Ovary (tissue), 9 donors: Measurements from ENCODE around the gene PCDH20. TPM values are rescaled to one million over a fixed set of nuclear protein-coding genes. Genes with fewer than 3 reads are reported as not detected.

ENCODE experiments used
- DNase-seq, 5 donors: peaks; one replicate each; pipeline ENCODE4 v3.0.0-alpha.2; 2019 to 2020
- H3K27ac ChIP-seq, 2 donors: fragments of 200-600 bp; one replicate each; pipeline versions ENCODE4 v1.5.1 to v1.8.0; 2019 to 2022
- H3K27me3 ChIP-seq: fragments of 200-600 bp; one replicate; pipeline ENCODE4 v1.8.0; 2022
- H3K36me3 ChIP-seq: fragments of 200-600 bp; sonication (generic); one replicate; pipeline ENCODE4 v1.5.1; 2019
- H3K4me1 ChIP-seq: one replicate; pipeline ENCODE4 v1.8.1; 2013; ENCODE audit warnings: mild to moderate bottlenecking, moderate library complexity; ENCODE audit not compliant: insufficient read depth
- H3K4me3 ChIP-seq: fragments of 200-600 bp; sonication (generic); one replicate; pipeline ENCODE4 v1.5.1; 2017
- H3K9me3 ChIP-seq, 2 donors: fragments of 200-600 bp in 1 of 2; sonication (generic) in 1 of 2; one replicate each; pipeline versions ENCODE4 v1.5.1 to v1.8.1; 2013 to 2019; ENCODE audit warnings: mild to moderate bottlenecking in 1 of 2, moderate library complexity in 1 of 2
- EP300 ChIP-seq: sonication (generic); formaldehyde crosslinking; IDR thresholded peaks from one replicate; pipeline ENCODE4 v1.6.1; 2017; ENCODE audit warnings: antibody characterized with exemption
- POLR2A ChIP-seq: fragments of 450-650 bp; IDR thresholded peaks from one replicate; pipeline ENCODE4 v1.6.1; 2017; ENCODE audit warnings: antibody characterized with exemption, mild to moderate bottlenecking, moderate library complexity
- WGBS, 3 donors: extraction: QIAGEN DNeasy Blood & Tissue Kit in 1 of 3; methylation state at CpG; one replicate each; pipeline versions ENCODE4 v1.1.5 to v1.1.7; 2013 to 2017; 5-methylcytosine and 5-hydroxymethylcytosine counted together
- intact Hi-C, 4 donors: fragments of 100-400 bp; cut with DNase I; formaldehyde crosslinking; loops; one replicate each; pipeline versions ENCODE4 v1.11.0 to v1.15.1; 2022 to 2023
- polyA plus RNA-seq, 2 donors: library from polyadenylated mRNA; stranded (reverse); fragments of 200-250 nt in 1 of 2; fragments of 350-450 nt in 1 of 2; fragmentation: Illumina TruSeq in 1 of 2; extraction: RNeasy Lipid Tissue Mini Kit (QIAGEN cat#74804) in 1 of 2; gene quantifications; one replicate each; pipeline ENCODE4 v1.2.3, GENCODE V29; 2013 to 2014
- total RNA-seq, 7 donors: library from RNA; depleted of rRNA in 2 of 7; stranded (reverse); fragments of >200 nt in 2 of 7; fragmentation: NEBNext Ultra II Directional in 3 of 7; extraction: Animal tissue kit (Norgen Biotek cat#: 25700) in 3 of 7; gene quantifications; one replicate each; pipeline versions ENCODE4 v1.1.0 to v1.2.4, GENCODE V29; 2016 to 2023
- TF ChIP-seq, protein P1 (sequence below), 3 donors: fragments of 450-650 bp in 2 of 3; fragments of 200-600 bp in 1 of 3; IDR thresholded peaks; one replicate each; pipeline versions ENCODE4 v1.5.1 to v1.8.0; 2016 to 2022; ENCODE audit warnings: antibody characterized with exemption in 3 of 3, mild to moderate bottlenecking in 1 of 3
- donor health status: DM: no; HTN: no; CAD: no; lungs with moderate emphysema.
- donor health status: DM: no; HTN: no; CAD: no.
- donor health status: Bipolar disorder and iron deficiency.
- donor health status: DM: yes; HTN: yes; CAD: no.
- donor health status: DM: no; HTN: no; CAD: no.
- donor health status: DM: yes; HTN: yes; CAD: no.

Gene PCDH20
- total and polyA plus RNA-seq, 9 donors, result under 0.01 to 3.3 (median 0.57) TPM; not detected in 2

DNA sequence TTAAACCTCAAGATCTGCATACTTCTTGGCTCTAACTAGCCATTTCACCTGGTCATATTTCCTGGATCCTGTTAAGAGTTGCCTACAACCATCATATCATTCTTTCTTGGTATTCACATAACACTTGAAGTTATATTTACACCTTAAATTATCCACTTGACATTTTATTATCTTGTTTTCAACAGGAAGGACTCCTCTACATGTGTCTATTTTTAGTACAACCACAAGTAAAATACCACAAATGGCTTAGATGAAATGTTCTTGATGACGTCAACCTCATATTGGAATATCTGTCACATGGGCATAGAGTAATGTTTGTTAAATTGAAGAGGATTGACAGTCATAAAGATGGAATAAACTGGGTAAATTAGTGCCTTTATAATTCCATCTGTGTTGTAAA lies 9.4 kb downstream of the PCDH20 start:
- WGBS, 3 donors, result 54 to 74% (median 56%) methylated on average over 1 of the region's 1 CpG

DNA sequence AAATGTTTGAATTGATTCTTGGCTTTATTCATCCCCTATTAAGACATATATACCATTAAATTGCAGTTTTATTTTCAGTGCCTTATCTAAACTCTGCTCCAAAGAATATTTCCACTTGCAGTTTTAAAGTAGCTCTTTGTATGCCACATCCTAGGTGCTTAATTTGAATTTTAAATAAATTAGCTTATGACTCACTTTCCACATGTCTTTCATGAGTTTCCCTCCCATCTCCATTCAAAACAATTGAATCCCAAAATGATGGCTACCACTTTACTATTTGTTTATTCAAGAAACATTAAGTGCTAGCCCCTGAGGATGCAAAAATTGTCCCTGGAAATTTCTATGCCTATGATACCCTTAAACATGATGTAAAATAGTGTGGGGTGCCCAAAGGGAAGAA lies 19.5 kb downstream of the PCDH20 start:
- Histone ChIP-seq H3K4me1 (no peaks in the 10 kb centered on the region), H3K9me3 (no peaks in the 10 kb centered on the region), H3K27ac (no peak overlapping the region), H3K36me3 (no peaks in the 10 kb centered on the region), H3K27me3 (no peaks in the 10 kb centered on the region), H3K4me3 (no peak overlapping the region)
- DNase-seq, result no peak
- TF ChIP-seq, protein P1, sequence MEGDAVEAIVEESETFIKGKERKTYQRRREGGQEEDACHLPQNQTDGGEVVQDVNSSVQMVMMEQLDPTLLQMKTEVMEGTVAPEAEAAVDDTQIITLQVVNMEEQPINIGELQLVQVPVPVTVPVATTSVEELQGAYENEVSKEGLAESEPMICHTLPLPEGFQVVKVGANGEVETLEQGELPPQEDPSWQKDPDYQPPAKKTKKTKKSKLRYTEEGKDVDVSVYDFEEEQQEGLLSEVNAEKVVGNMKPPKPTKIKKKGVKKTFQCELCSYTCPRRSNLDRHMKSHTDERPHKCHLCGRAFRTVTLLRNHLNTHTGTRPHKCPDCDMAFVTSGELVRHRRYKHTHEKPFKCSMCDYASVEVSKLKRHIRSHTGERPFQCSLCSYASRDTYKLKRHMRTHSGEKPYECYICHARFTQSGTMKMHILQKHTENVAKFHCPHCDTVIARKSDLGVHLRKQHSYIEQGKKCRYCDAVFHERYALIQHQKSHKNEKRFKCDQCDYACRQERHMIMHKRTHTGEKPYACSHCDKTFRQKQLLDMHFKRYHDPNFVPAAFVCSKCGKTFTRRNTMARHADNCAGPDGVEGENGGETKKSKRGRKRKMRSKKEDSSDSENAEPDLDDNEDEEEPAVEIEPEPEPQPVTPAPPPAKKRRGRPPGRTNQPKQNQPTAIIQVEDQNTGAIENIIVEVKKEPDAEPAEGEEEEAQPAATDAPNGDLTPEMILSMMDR (IDR thresholded peaks at IDR 0.05), result no peak
- TF ChIP-seq EP300 (no peak), POLR2A (no peak)
- intact Hi-C loops, result no loop called here

More for the DNA sequence above, 9.4 kb downstream of the PCDH20 start:
- Histone ChIP-seq H3K9me3 (no peaks in the 10 kb centered on the region), H3K27me3 (no peaks in the 10 kb centered on the region), H3K4me3 (no peak overlapping the region), H3K27ac (no peak overlapping the region), H3K36me3 (no peaks in the 10 kb centered on the region), H3K4me1 (no peaks in the 10 kb centered on the region)
- intact Hi-C loops, result no loop called here
- TF ChIP-seq POLR2A (no peak), EP300 (no peak)
- TF ChIP-seq, protein P1 (IDR thresholded peaks at IDR 0.05), result no peak
- DNase-seq, result no peak

DNA sequence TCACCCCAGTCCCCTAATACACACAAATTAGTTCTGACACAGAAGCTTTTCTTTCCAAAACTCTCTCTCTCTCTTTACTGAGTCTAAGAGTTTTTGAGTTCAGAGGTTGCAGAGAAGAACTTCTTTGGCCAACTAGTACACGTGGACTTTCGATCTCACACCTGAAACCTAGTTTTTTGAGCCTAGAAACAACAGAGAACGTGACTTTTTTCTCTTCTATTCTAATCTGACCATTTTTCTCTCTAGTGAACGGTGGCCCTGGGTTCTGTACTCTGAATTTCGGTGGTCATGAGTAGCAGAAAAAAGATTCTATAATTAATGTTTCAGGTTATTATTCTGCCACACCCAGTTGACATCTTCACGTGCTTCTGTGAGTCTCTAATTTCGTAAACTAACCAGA lies 24.2 kb downstream of the PCDH20 start:
- WGBS, 3 donors, result 70 to 75% (median 74%) methylated on average over 7 of the region's 7 CpGs
- H3K4me3 ChIP-seq, result no peak overlapping the region
- H3K4me1 ChIP-seq, result no peaks in the 10 kb centered on the region
- intact Hi-C loops, result no loop called here
- H3K36me3 ChIP-seq, result no peaks in the 10 kb centered on the region
- no peak overlapping the region for H3K27ac ChIP-seq
- no peak for DNase-seq
- H3K9me3 ChIP-seq, result no peaks in the 10 kb centered on the region
- TF ChIP-seq, protein P1 (IDR thresholded peaks at IDR 0.05), result no peak
- TF ChIP-seq EP300 (no peak), POLR2A (no peak)
- H3K27me3 ChIP-seq, result no peaks in the 10 kb centered on the region

DNA sequence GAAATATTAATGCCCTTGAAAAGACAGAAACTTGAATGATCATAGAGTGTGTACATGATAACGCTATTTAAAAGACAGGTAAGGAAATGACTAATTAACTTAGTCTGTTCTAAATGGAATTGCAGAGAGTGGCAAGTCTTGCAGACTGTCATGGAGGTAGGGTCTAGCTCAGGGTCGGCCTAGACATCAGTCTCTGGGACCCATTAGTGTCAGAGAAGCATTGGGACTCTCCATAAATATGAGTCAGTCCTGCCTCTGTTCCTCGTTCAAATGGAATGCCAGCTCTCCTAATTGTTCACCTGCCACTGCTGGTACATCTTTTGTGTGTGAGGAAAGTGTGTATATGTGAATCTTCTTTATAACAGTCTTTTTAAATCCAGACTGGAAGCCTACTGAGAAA lies 28.0 kb downstream of the PCDH20 start:
- Histone ChIP-seq H3K27ac (no peak overlapping the region), H3K4me3 (no peak overlapping the region), H3K27me3 (no peaks in the 10 kb centered on the region), H3K36me3 (no peaks in the 10 kb centered on the region), H3K9me3 (no peaks in the 10 kb centered on the region), H3K4me1 (no peaks in the 10 kb centered on the region)
- intact Hi-C loops, result no loop called here
- DNase-seq, result no peak
- TF ChIP-seq, protein P1 (IDR thresholded peaks at IDR 0.05), result no peak
- TF ChIP-seq POLR2A, result no peak
- TF ChIP-seq EP300, result no peak
- 58 to 60% (median 59%) methylated on average over 3 of the region's 3 CpGs for WGBS, 3 donors

DNA sequence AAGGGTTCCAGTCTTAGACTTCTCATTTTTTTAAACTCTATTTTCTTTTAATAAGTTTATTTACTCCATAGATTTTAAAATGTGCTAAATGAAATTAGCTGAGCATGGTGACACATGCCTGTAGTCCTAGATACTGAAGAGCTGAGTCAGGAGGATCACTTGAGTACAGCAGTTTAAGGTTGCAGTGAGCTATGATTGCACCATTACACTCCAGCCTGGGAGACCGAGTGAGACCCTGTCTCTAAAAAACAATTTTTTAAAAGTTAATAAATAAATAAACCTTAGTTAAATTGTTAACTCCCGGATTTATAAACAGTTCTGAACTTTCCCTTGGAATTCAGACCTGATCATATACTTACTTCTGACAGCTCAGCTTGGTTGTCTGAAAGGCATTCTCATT lies 32.5 kb downstream of the PCDH20 start:
- no peak for DNase-seq
- no peaks in the 10 kb centered on the region for H3K4me1 ChIP-seq
- no peak for TF ChIP-seq EP300
- TF ChIP-seq, protein P1 (IDR thresholded peaks at IDR 0.05), result no peak
- no peak for TF ChIP-seq POLR2A
- H3K36me3 ChIP-seq, result no peaks in the 10 kb centered on the region
- H3K4me3 ChIP-seq, result no peak overlapping the region
- intact Hi-C loops, result no loop called here
- H3K27me3 ChIP-seq, result no peaks in the 10 kb centered on the region
- no peaks in the 10 kb centered on the region for H3K9me3 ChIP-seq
- WGBS, 3 donors, result 64 to 81% (median 74%) methylated on average over 2 of the region's 2 CpGs
- H3K27ac ChIP-seq, result no peak overlapping the region
